Activated naive CD4-positive, alpha-beta T cell treated with anti-CD3 and anti-CD28 coated beads, Interleukin-2, amount 50 U/mL, for 24 hours (primary cell): ENCODE results near the gene SMARCD2.
A peak's percentile ranks its signal among the peaks of the same experiment; 100 is the strongest.
"Not testable (repeated sequence)": the region's sequence is repeated elsewhere in the genome, so short reads cannot be mapped to it uniquely, and the experiment has no call there.

Experiments used
- H3K27ac Mint-ChIP-seq: one replicate; pipeline ENCODE4 v1.8.0; 2021; ENCODE audit warnings: mild to moderate bottlenecking, mixed read lengths
- H3K27me3 Mint-ChIP-seq: one replicate; pipeline ENCODE4 v1.8.0; 2021; ENCODE audit warnings: mixed read lengths
- H3K36me3 Mint-ChIP-seq: one replicate; pipeline ENCODE4 v1.8.0; 2021; ENCODE audit warnings: mixed read lengths
- H3K4me1 Mint-ChIP-seq: one replicate; pipeline ENCODE4 v1.8.0; 2021; ENCODE audit warnings: mixed read lengths
- H3K4me3 Mint-ChIP-seq: one replicate; pipeline ENCODE4 v1.8.0; 2021; ENCODE audit warnings: mild to moderate bottlenecking, mixed read lengths
- H3K9me3 Mint-ChIP-seq: one replicate; pipeline ENCODE4 v1.8.0; 2021; ENCODE audit warnings: mixed read lengths

Gene SMARCD2

GRCh38 chr17:63866625-63867024 is 24.1 kb upstream of the SMARCD2 start:
- H3K27me3 Mint-ChIP-seq, H3K4me3 Mint-ChIP-seq, H3K4me1 Mint-ChIP-seq, H3K36me3 Mint-ChIP-seq, H3K27ac Mint-ChIP-seq, H3K9me3 Mint-ChIP-seq: not testable (repeated sequence)

GRCh38 chr17:63859257-63859656 is 16.8 kb upstream of the SMARCD2 start:
- no peak overlapping the region for H3K4me3 Mint-ChIP-seq
- H3K9me3 Mint-ChIP-seq = no peaks in the 10 kb centered on the region
- H3K4me1 Mint-ChIP-seq = no peaks in the 10 kb centered on the region
- H3K27me3 Mint-ChIP-seq = no peaks in the 10 kb centered on the region
- H3K36me3 Mint-ChIP-seq = no peaks in the 10 kb centered on the region
- H3K27ac Mint-ChIP-seq = no peak overlapping the region

- not testable (repeated sequence) for H3K27ac Mint-ChIP-seq, H3K4me3 Mint-ChIP-seq, H3K27me3 Mint-ChIP-seq, H3K9me3 Mint-ChIP-seq, H3K36me3 Mint-ChIP-seq, H3K4me1 Mint-ChIP-seq
These were observed 13.9 kb upstream of the SMARCD2 start for GRCh38 chr17:63856425-63856824.

- H3K9me3 Mint-ChIP-seq = no peaks in the 10 kb centered on the region
- H3K4me1 Mint-ChIP-seq = no peaks in the 10 kb centered on the region
- H3K4me3 Mint-ChIP-seq = no peak overlapping the region
- H3K36me3 Mint-ChIP-seq = no peaks in the 10 kb centered on the region
- no peaks in the 10 kb centered on the region for H3K27me3 Mint-ChIP-seq
- no peak overlapping the region for H3K27ac Mint-ChIP-seq
These were observed 12.7 kb upstream of the SMARCD2 start for GRCh38 chr17:63855185-63855584.

GRCh38 chr17:63854709-63855108 is 12.2 kb upstream of the SMARCD2 start:
- Mint-ChIP-seq H3K27ac (no peak overlapping the region), H3K27me3 (no peaks in the 10 kb centered on the region), H3K9me3 (no peaks in the 10 kb centered on the region), H3K4me3 (no peak overlapping the region), H3K4me1 (peaks cover under 1% of the 10 kb centered on the region), H3K36me3 (no peaks in the 10 kb centered on the region)

GRCh38 chr17:63853260-63853659 is 10.8 kb upstream of the SMARCD2 start:
- Mint-ChIP-seq H3K27me3 (no peaks in the 10 kb centered on the region), H3K36me3 (no peaks in the 10 kb centered on the region), H3K4me3 (no peak overlapping the region), H3K27ac (no peak overlapping the region), H3K4me1 (peaks cover 10% of the 10 kb centered on the region), H3K9me3 (peaks cover under 1% of the 10 kb centered on the region)

- no peaks in the 10 kb centered on the region for H3K27me3 Mint-ChIP-seq
- no peak overlapping the region for H3K27ac Mint-ChIP-seq
- no peaks in the 10 kb centered on the region for H3K36me3 Mint-ChIP-seq
- peaks cover 16% of the 10 kb centered on the region for H3K4me1 Mint-ChIP-seq
- H3K9me3 Mint-ChIP-seq = peaks cover 5% of the 10 kb centered on the region
- H3K4me3 Mint-ChIP-seq = no peak overlapping the region
These were observed 7.9 kb upstream of the SMARCD2 start for GRCh38 chr17:63850401-63850800.

GRCh38 chr17:63848834-63849689 is 6.6 kb upstream of the SMARCD2 start:
- H3K27ac Mint-ChIP-seq = peak overlapping the region; percentile 92
- no peaks in the 10 kb centered on the region for H3K27me3 Mint-ChIP-seq
- peak overlapping the region; percentile 81 for H3K4me3 Mint-ChIP-seq
- peaks cover 19% of the 10 kb centered on the region for H3K4me1 Mint-ChIP-seq
- H3K9me3 Mint-ChIP-seq = peaks cover 5% of the 10 kb centered on the region
- H3K36me3 Mint-ChIP-seq = no peaks in the 10 kb centered on the region

GRCh38 chr17:63847525-63848249 is 5.2 kb upstream of the SMARCD2 start:
- H3K27ac Mint-ChIP-seq = peak overlapping the region; percentile 91
- no peaks in the 10 kb centered on the region for H3K27me3 Mint-ChIP-seq
- H3K4me1 Mint-ChIP-seq = peaks cover 25% of the 10 kb centered on the region
- H3K4me3 Mint-ChIP-seq = peak overlapping the region; percentile 69
- H3K9me3 Mint-ChIP-seq = peaks cover 5% of the 10 kb centered on the region
- H3K36me3 Mint-ChIP-seq = no peaks in the 10 kb centered on the region

GRCh38 chr17:63845509-63845908 is 3.0 kb upstream of the SMARCD2 start:
- H3K4me3 Mint-ChIP-seq = no peak overlapping the region
- H3K27me3 Mint-ChIP-seq = no peaks in the 10 kb centered on the region
- H3K4me1 Mint-ChIP-seq = peaks cover 36% of the 10 kb centered on the region
- peaks cover 5% of the 10 kb centered on the region for H3K9me3 Mint-ChIP-seq
- no peak overlapping the region for H3K27ac Mint-ChIP-seq
- H3K36me3 Mint-ChIP-seq = no peaks in the 10 kb centered on the region

- H3K4me3 Mint-ChIP-seq = peak overlapping the region; percentile 84
- H3K36me3 Mint-ChIP-seq = no peaks in the 10 kb centered on the region
- no peaks in the 10 kb centered on the region for H3K27me3 Mint-ChIP-seq
- peaks cover 5% of the 10 kb centered on the region for H3K9me3 Mint-ChIP-seq
- peaks cover 40% of the 10 kb centered on the region for H3K4me1 Mint-ChIP-seq
- H3K27ac Mint-ChIP-seq = peak overlapping the region; percentile 91
These were observed 1.6 kb upstream of the SMARCD2 start for GRCh38 chr17:63843910-63844677.

- not testable (repeated sequence) for H3K36me3 Mint-ChIP-seq, H3K9me3 Mint-ChIP-seq, H3K27me3 Mint-ChIP-seq
- H3K4me1 Mint-ChIP-seq = peaks cover 43% of the 10 kb centered on the region
- H3K27ac Mint-ChIP-seq = peak overlapping the region; percentile 91
- peak overlapping the region; percentile 84 for H3K4me3 Mint-ChIP-seq
These were observed 953 bp upstream of the SMARCD2 start for GRCh38 chr17:63843387-63843888.

GRCh38 chr17:63842173-63842539 is 329 bp downstream of the SMARCD2 start:
- Mint-ChIP-seq H3K27me3 (no peaks in the 10 kb centered on the region), H3K36me3 (no peaks in the 10 kb centered on the region), H3K4me1 (peaks cover 43% of the 10 kb centered on the region), H3K4me3 (peak overlapping the region; percentile 94), H3K27ac (peak overlapping the region; percentile 85), H3K9me3 (no peaks in the 10 kb centered on the region)

- Mint-ChIP-seq H3K4me1 (peaks cover 45% of the 10 kb centered on the region), H3K36me3 (no peaks in the 10 kb centered on the region), H3K27ac (peak overlapping the region; percentile 85), H3K4me3 (peak overlapping the region; percentile 94), H3K9me3 (no peaks in the 10 kb centered on the region), H3K27me3 (no peaks in the 10 kb centered on the region)
These were observed 924 bp downstream of the SMARCD2 start for GRCh38 chr17:63841350-63842172.
